OCI-LY1 (cell line): ENCODE data around the gene PGAM5.

Experiments used
- H2AFZ ChIP-seq: fragments of 200-600 bp; sonication (generic), shearing (Covaris generic); 2 replicates; pipeline ENCODE4 v1.6.0; 2014; ENCODE audit warnings: antibody characterized with exemption, mild to moderate bottlenecking, low read length
- H3F3A ChIP-seq: fragments of 200-600 bp; sonication (generic), shearing (Covaris generic); 2 replicates; pipeline ENCODE4 v1.6.0; 2014; ENCODE audit warnings: mild to moderate bottlenecking, antibody characterized with exemption, low read length, moderate library complexity; ENCODE audit not compliant: insufficient read depth
- H3K27ac ChIP-seq: fragments of 200-600 bp; sonication (generic); 2 replicates; pipeline ENCODE4 v1.5.1; 2014; ENCODE audit warnings: low read length, mixed run types, mild to moderate bottlenecking, low read depth; ENCODE audit not compliant: poor library complexity, severe bottlenecking
- H3K27me3 ChIP-seq: fragments of 200-600 bp; sonication (generic); 2 replicates; pipeline ENCODE4 v1.6.0; 2014; ENCODE audit warnings: antibody characterized with exemption, mild to moderate bottlenecking, low read length, moderate library complexity; ENCODE audit not compliant: insufficient read depth
- H3K36me3 ChIP-seq: fragments of 200-600 bp; sonication (generic); 2 replicates; pipeline ENCODE4 v1.6.1; 2014; ENCODE audit warnings: mild to moderate bottlenecking, antibody characterized with exemption, low read length, moderate library complexity, mixed read lengths; ENCODE audit not compliant: insufficient read depth
- H3K4me1 ChIP-seq: fragments of 200-600 bp; sonication (generic); 2 replicates; pipeline ENCODE4 v1.5.1; 2014; ENCODE audit warnings: mild to moderate bottlenecking, low read length, moderate library complexity; ENCODE audit not compliant: insufficient read depth, severe bottlenecking
- H3K4me2 ChIP-seq: fragments of 200-600 bp; sonication (generic), shearing (Covaris generic); 2 replicates; pipeline ENCODE4 v1.6.1; 2014; ENCODE audit warnings: low read length
- H3K4me3 ChIP-seq: fragments of 200-600 bp; sonication (generic); 2 replicates; pipeline ENCODE4 v1.5.1; 2014; ENCODE audit warnings: low read length, low read depth, mild to moderate bottlenecking, mixed read lengths; ENCODE audit not compliant: poor library complexity, severe bottlenecking
- H3K79me2 ChIP-seq: fragments of 200-600 bp; shearing (Covaris generic); 2 replicates; pipeline ENCODE4 v1.6.1; 2016; ENCODE audit warnings: mixed run types, low read length, mixed read lengths; ENCODE audit not compliant: insufficient read depth
- H3K9ac ChIP-seq: fragments of 200-600 bp; sonication (generic), shearing (Covaris generic); 2 replicates; pipeline ENCODE4 v1.6.1; 2014; ENCODE audit warnings: mild to moderate bottlenecking, low read length, mixed read lengths
- H3K9me2 ChIP-seq: fragments of 200-600 bp; sonication (generic), shearing (Covaris generic); 2 replicates; pipeline ENCODE4 v1.6.1; 2014; ENCODE audit warnings: low read depth, mild to moderate bottlenecking, low read length, mixed read lengths
- H3K9me3 ChIP-seq: fragments of 200-600 bp; shearing (Covaris generic); 2 replicates; pipeline ENCODE4 v1.6.1; 2014; ENCODE audit warnings: low read length, mixed read lengths
- H4K20me1 ChIP-seq: fragments of 200-600 bp; sonication (generic), shearing (Covaris generic); 2 replicates; pipeline ENCODE4 v1.6.0; 2016; ENCODE audit warnings: mild to moderate bottlenecking, low read length; ENCODE audit not compliant: insufficient read depth
- CTCF ChIP-seq: fragments of 200-600 bp; sonication (generic), shearing (Covaris generic); IDR thresholded peaks from 2 replicates; pipeline ENCODE4 v1.5.1; 2017; ENCODE audit warnings: mild to moderate bottlenecking, antibody characterized with exemption, low read length, moderate library complexity, mixed read lengths
- EZH2 ChIP-seq: fragments of 200-600 bp; sonication (generic), shearing (Covaris generic); IDR thresholded peaks from 2 replicates; pipeline ENCODE4 v1.8.0; 2017; ENCODE audit warnings: borderline replicate concordance, mixed run types, mild to moderate bottlenecking, antibody characterized with exemption, low read length, moderate library complexity, mixed read lengths

Gene PGAM5

GRCh38 chr12:132710405-132711079 lies at the start of gene PGAM5:
Gene PGAM5 (plus strand): TSS chr12:132710842. CDS start chr12:132710877, 35 bp downstream.
- Histone ChIP-seq H3K9me2 (no peaks in the 10 kb centered on the region), H3K9me3 (no peaks in the 10 kb centered on the region), H3K4me1 (peaks cover 21% of the 10 kb centered on the region), H3K36me3 (peaks cover 33% of the 10 kb centered on the region), H3K27me3 (no peaks in the 10 kb centered on the region), H3K27ac (peak within 1 kb of the TSS; percentile 75), H2AFZ (no peak within 1 kb of the TSS), H3F3A (no peaks in the 10 kb centered on the region), H3K79me2 (peaks cover 38% of the 10 kb centered on the region), H3K4me3 (peak within 1 kb of the TSS; percentile 98), H3K4me2 (peak within 1 kb of the TSS; percentile 85), H3K9ac (peak within 1 kb of the TSS; percentile 96), H4K20me1 (no peaks in the 10 kb centered on the region)
- TF ChIP-seq EZH2 = no peak
- TF ChIP-seq CTCF = no peak

GRCh38 chr12:132660996-132661395 lies 49.6 kb upstream of the PGAM5 start:
- TF ChIP-seq CTCF = no peak
- no peak for TF ChIP-seq EZH2
- H3K9ac ChIP-seq = no peak overlapping the region
- no peaks in the 10 kb centered on the region for H3K9me3 ChIP-seq
- H3K79me2 ChIP-seq = no peaks in the 10 kb centered on the region
- H3K36me3 ChIP-seq = peaks cover 100% of the 10 kb centered on the region
- no peaks in the 10 kb centered on the region for H3F3A ChIP-seq
- no peaks in the 10 kb centered on the region for H3K9me2 ChIP-seq
- no peak overlapping the region for H2AFZ ChIP-seq
- no peak overlapping the region for H3K27ac ChIP-seq
- H4K20me1 ChIP-seq = no peaks in the 10 kb centered on the region
- H3K4me1 ChIP-seq = no peaks in the 10 kb centered on the region
- no peak overlapping the region for H3K4me3 ChIP-seq
- H3K4me2 ChIP-seq = no peak overlapping the region
- H3K27me3 ChIP-seq = no peaks in the 10 kb centered on the region

- H3F3A ChIP-seq = no peaks in the 10 kb centered on the region
- no peaks in the 10 kb centered on the region for H4K20me1 ChIP-seq
- no peaks in the 10 kb centered on the region for H3K9me2 ChIP-seq
- H3K27me3 ChIP-seq = no peaks in the 10 kb centered on the region
- no peaks in the 10 kb centered on the region for H3K9me3 ChIP-seq
- no peaks in the 10 kb centered on the region for H3K79me2 ChIP-seq
- H3K27ac ChIP-seq = no peak overlapping the region
- H3K4me1 ChIP-seq = no peaks in the 10 kb centered on the region
- H3K36me3 ChIP-seq = peaks cover 100% of the 10 kb centered on the region
- no peak overlapping the region for H3K4me2 ChIP-seq
- H3K4me3 ChIP-seq = no peak overlapping the region
- TF ChIP-seq EZH2 (no peak), CTCF (no peak)
- no peak overlapping the region for H3K9ac ChIP-seq
- no peak overlapping the region for H2AFZ ChIP-seq
These were observed 48.7 kb upstream of the PGAM5 start for GRCh38 chr12:132661972-132662371.
